HG03442 (cell line): ENCODE data around the gene SAMD8.

ENCODE experiments used
- ATAC-seq: cut with Tn5 transposase; IDR thresholded peaks from one replicate; pipeline ENCODE4 v1.9.1; 2021; ENCODE audit warnings: mild to moderate bottlenecking, moderate library complexity; ENCODE audit not compliant: unreplicated experiment

Gene SAMD8

GRCh38 chr10:75084834-75085384, 26.5 kb upstream of the SAMD8 start:
- no peak for ATAC-seq

DNA sequence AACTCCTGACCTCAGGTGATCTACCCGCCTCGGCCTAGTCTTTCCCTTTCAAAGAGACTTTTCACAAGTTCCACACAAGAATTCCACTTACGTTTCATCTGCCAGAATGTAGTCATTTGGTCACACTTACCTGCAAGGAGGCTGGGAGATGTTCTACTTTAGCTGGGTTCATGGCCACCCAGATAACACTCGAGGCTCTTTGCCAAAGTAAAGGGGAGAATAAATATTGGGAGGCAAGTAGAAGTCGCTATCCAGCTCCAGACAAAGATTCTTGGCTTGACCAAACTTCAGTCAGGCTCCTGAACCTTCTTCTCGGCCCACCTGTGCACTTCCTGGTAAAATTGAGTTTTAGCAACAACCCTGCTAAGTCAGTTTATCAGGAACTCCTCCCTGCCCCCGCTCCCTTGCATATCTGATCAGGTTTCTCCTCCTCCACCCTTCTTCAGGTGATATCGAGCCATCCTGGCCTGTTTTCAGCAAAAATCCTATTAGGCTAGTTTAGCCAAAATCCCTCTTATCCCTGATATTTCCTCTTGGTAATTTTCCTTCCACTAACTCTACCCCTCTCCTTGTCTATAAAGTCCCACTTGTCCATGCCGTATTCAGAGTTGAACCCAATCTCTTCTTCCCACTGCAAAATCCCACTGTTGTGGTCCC, 25.1 kb upstream of the SAMD8 start:
- ATAC-seq, result no peak

GRCh38 chr10:75088640-75089039, 22.8 kb upstream of the SAMD8 start:
- ATAC-seq, result no peak

- no peak for ATAC-seq
Observed at GRCh38 chr10:75089634-75090033, 21.8 kb upstream of the SAMD8 start.

GRCh38 chr10:75091146-75091545, 20.3 kb upstream of the SAMD8 start:
- ATAC-seq, result no peak

DNA sequence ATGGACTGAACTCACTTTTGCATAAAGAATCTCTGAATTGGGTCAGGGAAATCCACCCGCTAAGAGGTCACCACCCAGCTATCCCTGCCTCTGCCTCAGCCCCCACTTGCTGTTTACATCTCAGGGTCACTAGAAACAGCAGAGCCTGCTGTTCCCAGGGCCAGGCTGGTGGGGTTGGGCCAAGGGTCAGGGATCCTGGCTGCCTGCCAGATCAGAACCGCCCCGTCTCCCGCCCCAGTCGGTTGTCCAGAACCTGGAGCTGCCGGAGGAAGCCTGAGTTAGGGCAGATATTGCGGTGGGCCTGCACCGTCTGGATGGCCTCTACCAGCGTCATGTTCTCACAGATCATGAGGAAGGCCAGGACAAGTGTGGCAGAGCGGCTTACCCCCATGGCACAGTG, 17.0 kb upstream of the SAMD8 start:
- no peak for ATAC-seq

DNA sequence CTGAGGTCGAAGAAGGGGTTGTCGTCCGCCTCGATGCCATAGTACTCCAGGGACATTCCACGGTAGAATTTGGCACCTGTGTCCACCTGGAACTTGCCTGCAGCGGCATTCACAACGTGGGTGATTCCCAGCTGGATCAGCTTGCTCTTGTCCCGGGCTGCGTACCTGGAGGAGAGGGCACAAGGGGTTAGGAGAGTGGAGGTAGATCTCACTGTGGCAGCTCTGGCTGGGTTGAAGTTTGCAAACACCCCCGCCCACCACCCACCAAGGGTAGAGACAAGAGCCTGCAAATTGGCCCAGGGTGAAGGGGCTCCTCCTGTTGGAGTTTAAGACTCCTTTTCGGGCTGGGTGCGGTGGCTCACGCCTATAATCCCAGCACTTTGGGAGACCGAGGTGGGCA, 15.8 kb upstream of the SAMD8 start:
- ATAC-seq, result no peak

- no peak for ATAC-seq
Observed at GRCh38 chr10:75096749-75097148, 14.7 kb upstream of the SAMD8 start.

DNA sequence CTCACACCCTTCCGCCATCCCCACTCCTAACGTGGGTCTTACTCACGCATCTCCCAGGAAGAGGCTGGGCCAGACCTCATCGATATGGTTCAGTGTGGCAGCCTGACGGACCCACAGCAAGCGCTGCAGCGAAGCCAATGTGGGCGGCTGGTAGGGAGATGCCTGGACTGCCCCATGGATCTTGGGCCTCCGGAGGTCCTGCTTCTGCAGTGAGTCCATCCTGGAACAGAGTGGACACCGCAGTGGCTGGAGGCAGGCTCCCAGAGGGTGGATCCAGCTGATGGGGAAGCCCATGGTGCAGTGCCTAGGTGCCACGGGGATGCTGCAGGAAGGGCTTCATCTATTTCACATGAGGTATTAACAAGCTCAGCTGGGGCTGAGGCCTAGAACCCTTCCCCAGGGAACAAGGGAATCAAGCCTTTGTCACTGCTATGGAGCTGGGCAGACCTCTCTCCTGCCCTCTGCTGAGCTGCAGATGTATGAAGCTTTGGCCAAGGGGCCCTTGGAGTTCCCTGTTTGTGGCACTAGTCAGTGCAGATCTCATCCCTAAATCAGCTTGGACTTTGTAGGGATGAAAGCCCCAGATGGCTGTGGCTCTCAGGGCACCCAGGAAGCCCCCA, 13.7 kb upstream of the SAMD8 start:
- ATAC-seq, result no peak

DNA sequence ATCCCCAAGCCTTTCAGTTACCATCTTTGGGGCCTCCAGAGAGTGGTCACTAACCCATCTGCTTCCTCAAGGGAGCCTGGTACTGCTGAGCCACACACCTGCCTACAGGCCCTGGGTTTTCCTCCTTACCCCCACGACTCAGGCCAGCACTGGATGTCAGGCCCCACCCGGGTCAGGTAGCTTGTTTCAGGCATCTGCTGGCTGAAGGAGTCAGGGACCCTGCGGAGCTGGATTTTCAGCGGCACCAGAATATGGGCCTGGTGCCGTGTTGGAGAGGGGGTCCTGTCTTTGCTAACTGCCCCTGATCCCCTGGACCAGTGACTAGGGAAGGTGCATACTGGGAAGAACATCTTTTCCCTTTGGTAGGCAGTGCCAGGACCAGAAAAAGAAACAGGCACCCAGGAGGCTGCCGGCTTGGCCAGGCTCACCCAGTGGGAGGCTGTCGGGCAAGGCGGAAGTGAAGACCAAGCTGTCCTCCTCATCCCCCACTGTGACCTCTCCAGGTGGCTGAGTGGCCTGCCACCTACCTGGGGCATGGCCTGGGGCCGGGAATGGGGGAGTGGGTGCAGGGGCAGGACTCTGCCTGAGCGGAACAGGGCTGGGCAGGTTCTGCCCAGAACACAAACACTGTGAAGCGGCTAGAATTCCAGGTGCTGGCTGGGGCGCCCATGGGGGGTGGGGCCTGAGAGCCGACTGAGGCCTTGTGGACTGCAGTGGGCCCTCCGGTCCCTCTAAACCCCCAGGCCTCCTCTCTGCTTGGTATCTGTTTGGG, 12.4 kb upstream of the SAMD8 start:
- no peak for ATAC-seq

DNA sequence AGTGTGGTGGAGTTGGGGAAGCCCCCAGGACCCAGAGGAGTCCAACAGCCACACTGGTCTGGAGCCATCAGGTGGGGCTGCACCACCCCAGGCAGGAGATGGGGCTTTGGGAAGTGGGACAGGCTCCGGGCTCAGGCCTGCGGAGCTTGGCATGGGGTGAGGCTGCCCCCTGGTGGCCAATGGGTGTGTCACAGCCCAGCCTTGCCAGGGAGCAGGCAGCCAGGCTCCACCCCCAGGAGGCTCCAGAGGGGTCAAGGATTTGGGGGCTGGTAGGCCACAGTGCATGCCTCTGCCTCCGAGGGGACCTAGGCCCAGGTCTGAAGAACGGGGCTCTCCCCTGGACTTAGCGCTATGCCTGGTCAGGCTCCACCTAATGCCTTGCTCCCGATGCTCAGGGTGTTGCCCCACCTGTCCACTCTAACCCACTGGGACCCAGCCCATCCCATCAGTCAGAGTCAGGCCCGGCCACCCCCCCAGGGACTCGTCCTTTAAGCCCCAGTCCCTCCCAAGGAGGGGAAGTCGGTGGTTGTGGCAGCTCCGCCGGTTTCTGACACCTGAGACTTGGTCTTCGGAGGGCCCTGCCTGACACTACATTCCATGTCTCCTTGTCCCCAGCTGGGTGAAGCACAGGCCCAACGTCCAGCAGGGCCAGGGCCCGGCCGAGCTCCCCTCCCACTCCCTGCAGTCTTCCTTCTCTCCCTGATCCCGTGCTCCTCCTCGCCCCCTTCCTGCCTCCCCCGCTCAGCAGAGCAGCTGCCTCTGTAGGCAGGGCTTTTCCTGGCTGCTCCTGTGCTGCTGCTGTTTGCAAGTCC, 11.3 kb upstream of the SAMD8 start:
- peak; percentile 75 for ATAC-seq

- ATAC-seq, result no peak
Observed at GRCh38 chr10:75100764-75101291, 10.6 kb upstream of the SAMD8 start.

DNA sequence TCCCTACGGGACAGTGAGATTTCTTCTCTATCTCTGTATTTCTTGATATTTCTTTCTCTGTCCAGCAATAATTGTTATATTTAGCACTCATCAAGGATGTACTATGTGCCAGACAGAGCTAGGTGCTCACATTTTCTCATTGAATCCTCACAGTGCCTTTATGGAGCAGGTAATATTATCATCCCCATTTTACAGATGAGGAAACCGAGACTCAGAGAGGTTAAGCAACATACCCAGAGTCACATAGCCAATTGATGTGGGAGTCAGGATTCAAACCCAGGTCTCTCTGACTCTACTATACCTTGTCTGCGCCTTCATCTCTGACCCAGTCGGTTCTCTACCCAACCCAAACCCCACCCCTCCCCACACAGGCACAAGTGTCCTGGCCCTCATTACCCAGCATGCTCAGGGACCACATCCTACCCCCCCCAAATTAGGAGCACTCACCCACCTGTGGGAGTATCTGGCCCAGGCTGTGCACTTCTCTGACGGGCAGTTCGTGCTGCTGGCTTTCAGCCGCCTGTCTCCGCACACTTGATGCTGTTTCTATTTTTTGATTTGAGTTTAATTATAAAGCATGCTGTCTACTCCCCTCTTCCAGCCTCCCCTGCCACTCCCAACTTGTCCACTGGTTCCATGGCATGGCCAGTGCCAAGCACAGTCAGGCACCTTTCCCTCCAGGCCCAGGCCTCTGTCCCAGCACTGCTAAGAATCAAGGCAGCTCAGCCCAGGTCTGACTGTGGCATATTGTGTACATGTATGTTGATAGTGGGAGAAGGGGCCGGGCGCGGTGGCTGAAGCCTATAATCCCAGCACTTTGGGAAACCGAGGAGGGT, 9.8 kb upstream of the SAMD8 start:
- ATAC-seq, result no peak

DNA sequence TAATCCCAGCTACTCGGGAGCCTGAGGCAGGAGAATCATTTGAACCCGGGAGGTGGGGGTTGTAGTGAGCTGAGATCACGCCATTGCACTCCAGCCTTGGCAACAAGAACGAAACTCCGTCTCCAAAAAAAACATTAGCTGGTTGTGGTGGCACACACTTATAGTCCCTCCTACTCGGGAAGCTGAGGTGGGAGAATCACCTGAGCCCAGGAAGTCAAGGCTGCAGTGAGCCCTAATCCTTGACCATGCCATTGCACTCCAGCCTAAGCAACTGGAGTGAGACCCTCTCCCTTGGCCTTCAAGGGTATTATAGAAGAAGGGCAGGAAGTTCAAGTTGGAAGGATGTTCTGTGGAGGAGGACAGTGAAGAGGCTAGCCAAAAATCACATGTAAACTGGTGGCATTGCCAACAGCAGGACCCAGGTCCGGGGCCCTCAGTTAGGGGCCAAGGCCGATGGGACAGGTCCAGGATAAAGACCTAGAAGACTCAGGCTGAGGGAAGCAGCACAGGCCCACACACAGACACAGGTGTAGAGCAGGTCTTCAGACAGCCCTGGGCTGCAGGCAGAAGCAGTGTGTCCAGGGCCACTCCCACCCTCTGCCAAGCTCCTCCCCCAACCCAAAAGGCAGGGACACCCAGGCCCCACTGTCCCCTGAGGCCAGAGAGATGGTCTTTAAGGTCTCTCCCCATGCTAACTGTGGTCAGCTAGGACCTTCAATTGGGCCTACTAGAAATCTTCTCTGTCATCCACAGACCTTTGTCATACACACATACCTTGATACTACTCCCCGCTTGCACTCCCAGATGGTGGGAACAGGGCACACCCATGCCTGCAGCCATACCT, 8.4 kb upstream of the SAMD8 start:
- ATAC-seq, result no peak

DNA sequence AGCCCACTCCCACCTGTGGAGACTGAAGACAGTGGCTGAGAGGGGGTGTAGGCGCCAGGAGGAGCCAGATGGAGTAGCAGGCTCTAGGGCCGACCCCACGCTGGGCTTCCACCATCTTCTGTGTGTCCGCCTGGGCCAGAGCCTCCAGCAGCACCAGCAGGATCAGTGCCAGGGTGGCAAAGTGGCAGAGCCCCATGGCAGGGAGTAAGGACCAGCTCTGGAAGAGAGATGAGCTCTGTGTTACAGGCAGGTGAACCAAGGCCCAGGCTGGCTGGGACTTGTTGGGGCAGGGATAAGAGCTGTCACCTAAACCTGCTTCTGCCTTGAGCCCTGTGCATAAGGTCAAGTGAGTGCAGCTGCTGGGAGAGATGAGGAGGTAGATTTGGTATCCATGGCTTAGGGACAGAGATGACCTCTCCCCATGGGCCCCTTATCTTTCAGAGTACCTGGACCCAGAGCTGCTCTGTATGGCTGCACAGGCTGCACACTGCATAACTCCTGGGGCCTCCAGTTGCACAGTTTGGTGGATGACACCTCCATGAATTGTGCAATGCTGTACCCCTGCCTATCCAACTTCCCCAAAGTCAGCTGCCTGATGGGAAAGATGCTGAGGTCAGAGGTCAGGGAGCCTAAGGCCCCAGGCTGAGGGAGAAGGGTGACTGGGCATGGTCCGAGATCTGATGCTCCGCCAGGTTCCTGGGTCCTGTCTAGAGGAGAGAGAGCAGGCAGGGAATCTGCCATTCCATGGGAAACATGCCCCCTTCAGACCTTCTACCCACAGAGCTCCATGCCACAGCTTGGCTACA, 7.4 kb upstream of the SAMD8 start:
- no peak for ATAC-seq

DNA sequence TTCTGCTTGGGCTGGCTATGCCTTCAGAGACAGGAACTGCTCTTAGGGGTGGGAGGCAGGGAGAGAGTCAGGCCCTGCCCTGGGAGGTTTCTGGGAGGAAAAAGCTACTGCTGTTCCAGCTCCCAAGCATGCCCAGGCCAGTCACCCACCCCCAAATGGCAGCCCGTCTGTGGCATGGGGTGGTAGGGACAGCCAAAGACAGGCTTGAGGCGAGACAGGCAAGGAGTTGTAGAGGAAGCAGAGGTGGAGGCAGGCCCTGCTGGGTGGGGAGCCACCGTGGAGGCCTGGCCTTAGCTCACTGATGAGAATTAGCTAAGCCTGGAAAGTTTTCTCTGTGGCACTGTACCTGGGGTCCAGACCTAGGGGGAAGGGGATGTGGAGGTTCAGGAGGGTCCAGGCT, 6.6 kb upstream of the SAMD8 start:
- no peak for ATAC-seq

GRCh38 chr10:75105576-75106197, 5.8 kb upstream of the SAMD8 start:
- ATAC-seq, result no peak

GRCh38 chr10:75106242-75106641, 5.2 kb upstream of the SAMD8 start:
- no peak for ATAC-seq
